ENCODE results near the gene RNF114. TPM values are rescaled to one million over a fixed set of nuclear protein-coding genes. Genes with fewer than 3 reads are reported as not detected.
A peak's percentile ranks its signal among the peaks of the same experiment; 100 is the strongest.

Gene RNF114
- polyA plus RNA-seq, 1 of the 3 experiments (the other 2 are of a cell fraction), result 55.0 TPM

GRCh38 chr20:49948809-49949507 is 12.8 kb downstream of the RNF114 start (continued):
- no peak for TF ChIP-seq CTCF (IDR thresholded peaks at IDR 0.05)
- TF ChIP-seq PBX3 (IDR thresholded peaks at IDR 0.05), result peak; percentile 44; the same call in 1 of the 2 replicates
- TF ChIP-seq FOXM1 (IDR thresholded peaks at IDR 0.05; ENCODE audit: low read depth), result no peak
- no peak for TF ChIP-seq YY1 (IDR thresholded peaks at IDR 0.05; ENCODE audit: low read depth)
- no peak for TF ChIP-seq EZH2phosphoT487 (IDR thresholded peaks at IDR 0.05; ENCODE audit: borderline replicate concordance, low read depth)
- peak in 1 of 2 experiments; percentile 56; a peak in 1 of 4 replicates for TF ChIP-seq EP300 (IDR thresholded peaks at IDR 0.05; ENCODE audit: borderline replicate concordance in 1 of 2, low read depth in 1 of 2, low read length in 1 of 2)
- TF ChIP-seq POLR2AphosphoS5 (IDR thresholded peaks at IDR 0.05; ENCODE audit: low read depth, low read length), result peak; percentile 14; the same call in 1 of the 2 replicates
- no peak for TF ChIP-seq SMC3 (IDR thresholded peaks at IDR 0.05; ENCODE audit: low read depth, low read length)
- TF ChIP-seq RFX5 (IDR thresholded peaks at IDR 0.05; ENCODE audit: low read length), result no peak
- TF ChIP-seq USF2 (IDR thresholded peaks at IDR 0.05; ENCODE audit: borderline replicate concordance, low read depth, low read length), result no peak

GRCh38 chr20:49951151-49951550 is 15.0 kb downstream of the RNF114 start:
- Histone ChIP-seq H3K27ac (ENCODE audit: low read depth in 2 of 2, low read length in 1 of 2) (peak overlapping the region in 1 of 2 experiments; percentile 99; a peak in 2 of 4 replicates), H3K4me2 (peak overlapping the region; percentile 41), H3K9me3 (no peaks in the 10 kb centered on the region), H3K9me2 (no peaks in the 10 kb centered on the region), H3K9ac (peak overlapping the region; percentile 33; the same call in 1 of the 2 replicates), H3F3A (replicated peaks; ENCODE audit: insufficient read depth) (peaks cover 59% of the 10 kb centered on the region), H3K27me3 (ENCODE audit: insufficient read depth) (no peaks in the 10 kb centered on the region), H3K36me3 (replicated peaks in 1 of 2; ENCODE audit: control insufficient read depth in 1 of 2, insufficient read depth in 2 of 2, low read length in 1 of 2) (peaks cover 31 to 61% of the 10 kb centered on the region in 2 experiments), H3K79me2 (ENCODE audit: insufficient read depth) (peaks cover 31% of the 10 kb centered on the region), H3K4me1 (ENCODE audit: control insufficient read depth in 1 of 2, insufficient read depth in 2 of 2, low read depth in 1 of 2, low read length in 1 of 2) (peaks cover 0 to 25% of the 10 kb centered on the region in 2 experiments; a peak in 2 of 4 replicates), H3K4me3 (ENCODE audit: low read depth in 2 of 2, low read length in 1 of 2) (peak overlapping the region in 1 of 2 experiments; percentile 3; a peak in 1 of 4 replicates), H4K20me1 (ENCODE audit: insufficient read depth) (no peaks in the 10 kb centered on the region), H2AFZ (ENCODE audit: low read depth) (no peak overlapping the region)
- 31% methylated on average over 4 of the region's 4 CpGs for WGBS (ENCODE audit: low lambda C conversion rate)
- POLR2A ChIA-PET, result no interaction called here
- CTCF ChIA-PET, result interaction anchor here (0.9 kb wide), 1 partner anchor 61 kb away, joined by 3 read pairs; no protein-coding TSS in a partner anchor
- DNase-seq, result no peak
- TF ChIP-seq EP300 (IDR thresholded peaks at IDR 0.05; ENCODE audit: borderline replicate concordance in 1 of 2, low read depth in 1 of 2, low read length in 1 of 2) (peak in 1 of 2 experiments; percentile 59; a peak in 1 of 4 replicates), PBX3 (IDR thresholded peaks at IDR 0.05) (peak; percentile 92), FOSL2 (IDR thresholded peaks at IDR 0.05; ENCODE audit: borderline replicate concordance, low read depth) (peak; percentile 97), RFX5 (IDR thresholded peaks at IDR 0.05; ENCODE audit: low read length) (no peak), POLR2AphosphoS5 (IDR thresholded peaks at IDR 0.05; ENCODE audit: low read depth, low read length) (peak; percentile 60; the same call in 1 of the 2 replicates), MEF2A (IDR thresholded peaks at IDR 0.05; ENCODE audit: borderline replicate concordance, low read depth) (no peak), NRF1 (IDR thresholded peaks at IDR 0.05; ENCODE audit: low read depth, low read length) (no peak), TCF12 (IDR thresholded peaks at IDR 0.05) (peak; percentile 94), JUND (IDR thresholded peaks at IDR 0.05) (peak; percentile 89)
